ENCODE measurements around the gene CREG1.

DNA sequence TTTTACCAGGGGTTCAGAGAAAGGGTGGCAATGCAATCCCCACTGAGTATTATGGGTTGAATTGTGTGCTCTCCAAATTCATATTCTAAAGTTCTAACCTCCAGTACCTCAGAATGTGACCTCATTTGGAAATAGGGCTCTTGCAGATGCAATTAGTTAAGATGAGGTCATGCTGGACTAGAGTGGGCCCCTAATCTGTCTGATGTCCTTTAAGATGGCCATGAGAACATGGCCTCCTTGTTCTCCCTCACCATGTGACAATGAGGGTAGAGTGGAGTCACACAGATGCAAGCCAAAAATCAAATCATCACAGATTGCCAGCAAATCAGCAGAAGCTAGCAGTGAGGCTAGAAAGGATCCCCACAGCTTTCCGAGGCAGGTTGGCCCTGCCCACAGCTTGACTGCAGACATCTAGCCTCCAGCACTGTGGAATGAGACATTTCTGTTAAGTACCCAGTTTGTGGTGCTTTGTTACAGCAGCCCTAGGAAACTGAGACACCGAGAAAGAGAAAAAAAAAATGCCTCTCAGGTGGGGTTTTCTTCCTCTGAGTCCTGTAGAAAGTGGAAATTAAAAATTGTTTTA, 25.5 kb upstream of the CREG1 start:
- TF ChIP-seq, protein P1, sequence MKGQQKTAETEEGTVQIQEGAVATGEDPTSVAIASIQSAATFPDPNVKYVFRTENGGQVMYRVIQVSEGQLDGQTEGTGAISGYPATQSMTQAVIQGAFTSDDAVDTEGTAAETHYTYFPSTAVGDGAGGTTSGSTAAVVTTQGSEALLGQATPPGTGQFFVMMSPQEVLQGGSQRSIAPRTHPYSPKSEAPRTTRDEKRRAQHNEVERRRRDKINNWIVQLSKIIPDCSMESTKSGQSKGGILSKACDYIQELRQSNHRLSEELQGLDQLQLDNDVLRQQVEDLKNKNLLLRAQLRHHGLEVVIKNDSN (IDR thresholded peaks at IDR 0.05): no peak
- no peak for TF ChIP-seq RAD21 (IDR thresholded peaks at IDR 0.05; ENCODE audit: low read depth)
- TF ChIP-seq TAF1 (IDR thresholded peaks at IDR 0.05; ENCODE audit: low read depth): no peak
- no peak for TF ChIP-seq EP300 (IDR thresholded peaks at IDR 0.05; ENCODE audit: borderline replicate concordance)
- no peak for TF ChIP-seq CREB1 (IDR thresholded peaks at IDR 0.05; ENCODE audit: low read depth)
- TF ChIP-seq ZBTB7A (IDR thresholded peaks at IDR 0.05; ENCODE audit: low read depth): no peak
- no peak for TF ChIP-seq EGR1 (IDR thresholded peaks at IDR 0.05)
- TF ChIP-seq, protein P2, sequence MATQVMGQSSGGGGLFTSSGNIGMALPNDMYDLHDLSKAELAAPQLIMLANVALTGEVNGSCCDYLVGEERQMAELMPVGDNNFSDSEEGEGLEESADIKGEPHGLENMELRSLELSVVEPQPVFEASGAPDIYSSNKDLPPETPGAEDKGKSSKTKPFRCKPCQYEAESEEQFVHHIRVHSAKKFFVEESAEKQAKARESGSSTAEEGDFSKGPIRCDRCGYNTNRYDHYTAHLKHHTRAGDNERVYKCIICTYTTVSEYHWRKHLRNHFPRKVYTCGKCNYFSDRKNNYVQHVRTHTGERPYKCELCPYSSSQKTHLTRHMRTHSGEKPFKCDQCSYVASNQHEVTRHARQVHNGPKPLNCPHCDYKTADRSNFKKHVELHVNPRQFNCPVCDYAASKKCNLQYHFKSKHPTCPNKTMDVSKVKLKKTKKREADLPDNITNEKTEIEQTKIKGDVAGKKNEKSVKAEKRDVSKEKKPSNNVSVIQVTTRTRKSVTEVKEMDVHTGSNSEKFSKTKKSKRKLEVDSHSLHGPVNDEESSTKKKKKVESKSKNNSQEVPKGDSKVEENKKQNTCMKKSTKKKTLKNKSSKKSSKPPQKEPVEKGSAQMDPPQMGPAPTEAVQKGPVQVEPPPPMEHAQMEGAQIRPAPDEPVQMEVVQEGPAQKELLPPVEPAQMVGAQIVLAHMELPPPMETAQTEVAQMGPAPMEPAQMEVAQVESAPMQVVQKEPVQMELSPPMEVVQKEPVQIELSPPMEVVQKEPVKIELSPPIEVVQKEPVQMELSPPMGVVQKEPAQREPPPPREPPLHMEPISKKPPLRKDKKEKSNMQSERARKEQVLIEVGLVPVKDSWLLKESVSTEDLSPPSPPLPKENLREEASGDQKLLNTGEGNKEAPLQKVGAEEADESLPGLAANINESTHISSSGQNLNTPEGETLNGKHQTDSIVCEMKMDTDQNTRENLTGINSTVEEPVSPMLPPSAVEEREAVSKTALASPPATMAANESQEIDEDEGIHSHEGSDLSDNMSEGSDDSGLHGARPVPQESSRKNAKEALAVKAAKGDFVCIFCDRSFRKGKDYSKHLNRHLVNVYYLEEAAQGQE (IDR thresholded peaks at IDR 0.05; ENCODE audit: low read depth): no peak
- TF ChIP-seq TCF12 (IDR thresholded peaks at IDR 0.05; ENCODE audit: low read depth): no peak
- no peak for TF ChIP-seq CEBPB (IDR thresholded peaks at IDR 0.05)
- TF ChIP-seq YY1 (IDR thresholded peaks at IDR 0.05; ENCODE audit: low read depth): no peak
- TF ChIP-seq, protein P3, sequence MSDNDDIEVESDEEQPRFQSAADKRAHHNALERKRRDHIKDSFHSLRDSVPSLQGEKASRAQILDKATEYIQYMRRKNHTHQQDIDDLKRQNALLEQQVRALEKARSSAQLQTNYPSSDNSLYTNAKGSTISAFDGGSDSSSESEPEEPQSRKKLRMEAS (IDR thresholded peaks at IDR 0.05): no peak
- no peak for TF ChIP-seq NFIC (IDR thresholded peaks at IDR 0.05)
- no peak for TF ChIP-seq FOXM1 (IDR thresholded peaks at IDR 0.05; ENCODE audit: borderline replicate concordance, low read depth)
